Brain microvascular endothelial cell (primary cell): Measurements from ENCODE around the gene UBE2M.

Source experiments
- DNase-seq: peaks from one replicate; pipeline ENCODE4 v3.0.0-alpha.2; 2020
- H3K27ac ChIP-seq: fragments of 250-450 bp; sonication (Bioruptor Pico); 2 replicates; pipeline ENCODE4 v1.5.1; 2020; ENCODE audit warnings: mild to moderate bottlenecking, moderate library complexity
- H3K27me3 ChIP-seq: fragments of 250-450 bp; sonication (Bioruptor Pico); replicated peaks from 2 replicates; pipeline ENCODE4 v1.5.1; 2020; ENCODE audit warnings: mild to moderate bottlenecking
- H3K36me3 ChIP-seq: fragments of 250-450 bp; sonication (Bioruptor Pico); replicated peaks from 2 replicates; pipeline ENCODE4 v1.5.1; 2020; ENCODE audit warnings: mild to moderate bottlenecking
- H3K4me3 ChIP-seq: 2 replicates; pipeline ENCODE4 v1.5.1; 2011; ENCODE audit warnings: low read depth, mild to moderate bottlenecking, control low read depth, low read length, moderate library complexity
- in situ Hi-C: cut with HindIII; loops from 2 replicates; pipeline ENCODE4 v1.10.0; 2017; ENCODE audit warnings: low sequenced_read_pairs, low pct_ligation_motif_present
- TF ChIP-seq, protein P1 (sequence below): IDR thresholded peaks from 2 replicates; pipeline ENCODE4 v1.5.1; 2011; ENCODE audit warnings: low read depth, mild to moderate bottlenecking, moderate library complexity, low read length, control low read depth, inconsistent platforms; ENCODE audit errors: missing control alignments

Gene UBE2M

DNA sequence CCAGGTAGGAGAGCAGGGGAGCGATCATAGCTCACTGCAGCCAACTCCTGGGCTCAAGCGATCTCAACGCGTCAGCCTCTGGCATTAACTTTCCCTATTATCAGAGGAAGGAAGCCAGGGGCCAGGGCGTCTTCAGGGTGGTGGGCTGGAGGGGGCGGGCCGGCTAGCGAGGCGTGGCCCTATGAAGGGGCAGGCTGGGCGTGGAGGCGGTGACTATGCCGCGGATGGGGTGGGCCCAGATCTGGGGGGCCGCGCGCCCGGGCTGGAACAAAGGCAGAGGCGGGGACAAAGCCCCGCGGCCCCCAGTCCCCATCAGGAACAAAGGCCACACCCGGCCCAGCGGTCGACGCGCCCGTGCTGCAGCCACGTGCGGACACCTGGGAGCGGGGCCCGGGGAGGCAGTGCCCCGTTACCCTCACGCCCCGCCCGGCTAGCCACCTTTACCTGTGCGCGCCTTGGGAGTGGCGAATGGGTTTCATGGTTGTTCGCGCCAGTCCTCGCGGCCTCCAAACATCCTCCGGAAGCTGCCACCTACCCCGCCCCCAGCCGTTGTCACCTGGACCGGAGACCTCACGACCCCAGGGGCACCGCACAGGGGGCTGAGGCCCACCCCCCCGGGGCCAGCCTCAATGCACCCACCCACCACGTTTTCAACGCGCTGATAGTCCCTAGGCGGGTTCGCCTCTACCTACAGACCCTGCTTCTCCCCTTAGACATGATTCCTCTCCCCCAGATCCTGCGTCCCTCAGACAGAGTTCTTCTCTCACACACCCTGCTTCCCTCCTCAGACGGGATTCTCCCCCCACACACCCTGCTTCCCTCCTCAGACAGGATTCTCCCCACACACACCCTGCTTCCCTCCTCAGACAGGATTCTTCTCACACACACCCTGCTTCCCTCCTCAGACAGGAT, 19.9 kb downstream of the UBE2M start:
- no peak overlapping the region for H3K27ac ChIP-seq
- in situ Hi-C loops: no loop called here
- H3K4me3 ChIP-seq: peak overlapping the region; percentile 43
- H3K36me3 ChIP-seq: no peaks in the 10 kb centered on the region
- peaks cover 7% of the 10 kb centered on the region for H3K27me3 ChIP-seq
- no peak for DNase-seq
- TF ChIP-seq, protein P1, sequence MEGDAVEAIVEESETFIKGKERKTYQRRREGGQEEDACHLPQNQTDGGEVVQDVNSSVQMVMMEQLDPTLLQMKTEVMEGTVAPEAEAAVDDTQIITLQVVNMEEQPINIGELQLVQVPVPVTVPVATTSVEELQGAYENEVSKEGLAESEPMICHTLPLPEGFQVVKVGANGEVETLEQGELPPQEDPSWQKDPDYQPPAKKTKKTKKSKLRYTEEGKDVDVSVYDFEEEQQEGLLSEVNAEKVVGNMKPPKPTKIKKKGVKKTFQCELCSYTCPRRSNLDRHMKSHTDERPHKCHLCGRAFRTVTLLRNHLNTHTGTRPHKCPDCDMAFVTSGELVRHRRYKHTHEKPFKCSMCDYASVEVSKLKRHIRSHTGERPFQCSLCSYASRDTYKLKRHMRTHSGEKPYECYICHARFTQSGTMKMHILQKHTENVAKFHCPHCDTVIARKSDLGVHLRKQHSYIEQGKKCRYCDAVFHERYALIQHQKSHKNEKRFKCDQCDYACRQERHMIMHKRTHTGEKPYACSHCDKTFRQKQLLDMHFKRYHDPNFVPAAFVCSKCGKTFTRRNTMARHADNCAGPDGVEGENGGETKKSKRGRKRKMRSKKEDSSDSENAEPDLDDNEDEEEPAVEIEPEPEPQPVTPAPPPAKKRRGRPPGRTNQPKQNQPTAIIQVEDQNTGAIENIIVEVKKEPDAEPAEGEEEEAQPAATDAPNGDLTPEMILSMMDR: no peak

DNA sequence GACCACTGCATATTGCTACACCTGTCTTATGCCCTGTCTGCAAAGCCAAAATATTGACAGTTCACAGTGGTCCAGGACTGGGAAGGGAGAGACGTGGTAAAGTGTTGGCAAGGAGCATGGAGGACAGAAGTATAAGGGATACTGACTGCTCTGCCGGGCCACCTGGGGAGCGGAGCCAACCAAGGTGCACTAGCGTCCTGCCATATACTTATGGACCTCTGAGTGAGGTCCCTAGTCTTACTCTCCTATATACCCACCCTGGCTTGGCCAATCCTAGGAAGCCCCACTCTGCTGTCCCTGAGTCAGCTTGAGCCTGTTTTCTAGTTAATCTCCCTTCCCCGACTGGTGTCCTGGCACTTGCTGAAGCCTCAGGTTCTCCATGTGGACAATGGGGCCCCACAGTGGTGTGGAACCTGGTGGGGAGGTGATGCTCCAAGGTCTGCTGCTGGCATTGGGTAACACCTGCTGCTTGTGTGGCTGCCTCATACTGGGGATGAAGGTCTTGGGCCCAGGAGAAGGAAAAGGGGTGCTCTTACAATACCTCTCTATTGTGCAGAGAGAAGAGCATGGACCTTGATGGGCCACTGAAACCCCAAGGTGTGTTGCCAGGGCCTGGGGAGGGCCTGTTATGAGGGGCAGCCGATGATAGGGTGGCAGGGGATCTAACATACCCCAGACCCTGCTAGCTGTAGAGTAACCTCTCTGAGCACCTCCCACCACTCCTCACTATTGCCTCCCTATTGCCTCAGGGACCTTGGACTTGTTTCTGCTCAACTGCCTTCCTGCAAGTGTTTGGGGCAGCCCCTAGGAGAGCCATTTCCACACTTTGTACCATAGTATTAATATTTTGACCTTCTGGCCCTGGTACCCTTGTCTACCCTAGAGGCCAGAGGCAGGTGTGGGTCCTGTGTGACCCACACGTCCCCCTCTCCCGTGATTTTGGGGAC, 21.3 kb downstream of the UBE2M start:
- H3K27ac ChIP-seq: no peak overlapping the region

DNA sequence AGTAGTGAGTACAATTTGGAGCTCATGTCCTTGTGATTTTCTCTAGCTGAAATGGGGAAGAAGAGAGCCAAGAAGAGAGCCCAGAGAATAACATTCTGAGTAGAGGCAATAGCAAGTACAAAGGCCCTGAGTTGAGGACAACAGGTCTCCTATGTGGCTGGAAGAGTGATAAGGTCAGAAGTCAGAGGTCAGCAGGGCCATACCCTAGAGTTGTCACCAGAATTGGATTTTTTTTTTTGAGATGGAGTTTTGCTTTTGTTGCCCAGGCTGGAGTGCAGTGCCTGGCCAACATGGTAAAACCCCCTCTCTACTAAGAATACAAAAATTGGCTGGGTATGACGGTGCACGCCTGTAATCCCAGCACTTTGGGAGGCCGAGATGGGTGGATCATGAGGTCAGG, 22.6 kb downstream of the UBE2M start:
- TF ChIP-seq, protein P1: no peak
- Histone ChIP-seq H3K36me3 (no peaks in the 10 kb centered on the region), H3K27ac (no peak overlapping the region), H3K27me3 (peaks cover 11% of the 10 kb centered on the region), H3K4me3 (no peak overlapping the region)
- in situ Hi-C loops: no loop called here
- DNase-seq: no peak

More for the DNA sequence above, 21.3 kb downstream of the UBE2M start:
- DNase-seq: no peak
- Histone ChIP-seq H3K36me3 (no peaks in the 10 kb centered on the region), H3K27me3 (peaks cover 7% of the 10 kb centered on the region), H3K4me3 (no peak overlapping the region)
- TF ChIP-seq, protein P1: no peak
- in situ Hi-C loops: no loop called here

DNA sequence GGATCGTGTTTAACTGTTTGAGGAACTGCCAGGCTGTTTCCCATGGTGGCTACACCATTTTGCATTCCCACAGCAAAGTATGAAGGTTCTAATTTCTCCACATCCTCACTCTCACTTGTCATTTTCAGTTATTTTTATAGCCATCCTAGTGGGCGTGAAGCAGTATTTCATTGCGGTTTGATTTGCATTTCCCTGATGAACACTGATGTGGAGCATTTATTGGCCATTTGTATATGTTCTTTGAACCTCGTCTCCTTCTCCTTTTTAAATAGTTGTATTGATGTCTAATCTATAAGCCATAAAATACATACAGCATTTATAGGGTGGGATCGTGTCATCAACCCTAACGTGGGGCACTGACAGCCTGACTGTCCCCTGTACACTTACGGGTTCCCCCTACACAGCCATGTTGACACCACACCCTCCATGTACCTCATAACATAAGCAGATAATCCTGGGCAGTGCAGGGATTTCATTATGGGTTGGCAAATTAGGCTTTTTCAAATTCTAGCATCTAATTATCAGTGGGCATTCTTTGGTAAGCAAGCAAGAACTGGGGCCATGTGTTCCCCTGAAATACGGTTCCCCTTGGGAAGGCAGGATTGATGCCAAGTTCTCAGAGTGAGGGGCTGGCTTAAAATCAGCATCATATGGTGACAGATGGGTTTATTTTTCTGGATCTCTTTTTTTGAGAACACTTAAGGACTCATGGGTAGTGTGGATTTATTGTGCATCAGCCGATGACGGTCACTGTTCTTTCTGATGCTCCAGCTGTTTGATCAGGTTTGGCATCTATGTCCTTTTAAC, 27.2 kb downstream of the UBE2M start:
- in situ Hi-C loops: no loop called here

DNA sequence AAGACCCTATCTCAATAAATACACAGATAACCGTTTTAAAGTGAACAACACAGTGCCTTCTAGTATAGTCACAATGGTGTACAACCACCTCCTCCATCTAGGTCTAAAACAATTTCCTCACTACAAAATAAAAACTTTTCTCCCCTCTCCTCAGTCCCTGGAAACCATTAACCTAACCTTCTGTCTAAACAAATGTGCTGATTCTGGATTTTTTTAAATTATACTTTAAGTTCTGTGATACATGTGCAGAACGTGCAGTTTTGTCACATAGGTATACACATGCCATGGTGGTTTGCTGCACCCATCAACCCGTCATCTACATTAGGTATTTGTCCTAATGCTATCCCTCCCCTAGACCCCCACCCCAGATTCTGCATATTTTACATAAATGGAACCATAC, 29.0 kb downstream of the UBE2M start:
- in situ Hi-C loops: no loop called here
- Histone ChIP-seq H3K36me3 (no peaks in the 10 kb centered on the region), H3K4me3 (no peak overlapping the region), H3K27ac (no peak overlapping the region), H3K27me3 (peaks cover 5% of the 10 kb centered on the region)
- no peak for DNase-seq
- TF ChIP-seq, protein P1: no peak

More for the DNA sequence above, 27.2 kb downstream of the UBE2M start:
- Histone ChIP-seq H3K36me3 (no peaks in the 10 kb centered on the region), H3K27ac (no peak overlapping the region), H3K4me3 (no peak overlapping the region), H3K27me3 (peaks cover 5% of the 10 kb centered on the region)
- TF ChIP-seq, protein P1: no peak
- DNase-seq: no peak
